COLO829 (cell line): ENCODE data around the gene ZNF529.
A peak's percentile ranks its signal among the peaks of the same experiment; 100 is the strongest.
"Not testable (repeated sequence)": the region's sequence is repeated elsewhere in the genome, so short reads cannot be mapped to it uniquely, and the experiment has no call there.

ENCODE experiments used
- DNase-seq: peaks from one replicate; pipeline ENCODE4 v3.0.0; 2012; ENCODE audit warnings: low spot score

Gene ZNF529

DNA sequence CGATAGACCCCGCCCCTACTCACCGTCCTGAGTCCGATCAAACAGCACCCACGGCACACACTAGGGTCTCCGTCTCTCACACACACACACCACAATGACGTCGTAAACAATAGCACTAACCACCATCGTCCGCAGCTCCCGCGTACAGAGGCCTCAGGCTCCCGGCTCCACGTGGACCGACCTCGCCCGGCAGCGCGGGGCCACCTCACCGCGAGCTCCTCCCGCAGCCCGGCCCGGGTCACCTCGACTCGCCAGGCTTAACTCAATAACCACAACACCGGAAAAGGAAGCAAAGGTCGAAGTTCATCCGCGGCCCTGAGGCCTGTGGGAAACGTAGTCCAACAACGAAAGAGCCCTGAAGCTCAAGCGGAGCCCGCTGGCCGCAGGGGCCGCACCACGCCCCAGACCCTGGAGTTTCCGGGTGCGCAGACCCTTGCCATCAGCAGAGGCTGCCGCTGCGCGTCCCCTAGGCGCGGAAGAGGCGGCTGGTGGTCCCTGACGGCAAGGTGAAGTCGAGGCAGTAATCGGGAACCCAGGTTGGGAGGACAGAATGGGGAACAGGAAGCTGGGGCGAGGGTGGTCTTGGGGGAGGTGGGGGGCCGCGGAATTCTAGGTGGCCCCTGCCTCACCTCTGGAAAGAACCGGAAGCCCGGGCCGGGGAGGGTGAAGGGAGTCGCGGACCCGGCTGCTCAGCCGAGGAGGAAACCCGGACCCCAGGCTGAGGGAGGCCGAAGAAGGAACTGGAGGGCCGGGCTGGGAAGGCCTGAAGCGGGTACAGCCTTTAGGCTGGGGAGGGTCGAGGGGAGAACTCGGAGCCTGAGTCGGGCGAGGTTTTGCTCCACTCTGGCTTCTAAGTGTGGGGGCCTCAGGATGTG is at the start of gene ZNF529:
Gene ZNF529 (minus strand): TSS at position 273 of the 875 bp plus-strand sequence. CDS start 946 bp downstream, outside the sequence.
- peak; percentile 85 for DNase-seq

DNA sequence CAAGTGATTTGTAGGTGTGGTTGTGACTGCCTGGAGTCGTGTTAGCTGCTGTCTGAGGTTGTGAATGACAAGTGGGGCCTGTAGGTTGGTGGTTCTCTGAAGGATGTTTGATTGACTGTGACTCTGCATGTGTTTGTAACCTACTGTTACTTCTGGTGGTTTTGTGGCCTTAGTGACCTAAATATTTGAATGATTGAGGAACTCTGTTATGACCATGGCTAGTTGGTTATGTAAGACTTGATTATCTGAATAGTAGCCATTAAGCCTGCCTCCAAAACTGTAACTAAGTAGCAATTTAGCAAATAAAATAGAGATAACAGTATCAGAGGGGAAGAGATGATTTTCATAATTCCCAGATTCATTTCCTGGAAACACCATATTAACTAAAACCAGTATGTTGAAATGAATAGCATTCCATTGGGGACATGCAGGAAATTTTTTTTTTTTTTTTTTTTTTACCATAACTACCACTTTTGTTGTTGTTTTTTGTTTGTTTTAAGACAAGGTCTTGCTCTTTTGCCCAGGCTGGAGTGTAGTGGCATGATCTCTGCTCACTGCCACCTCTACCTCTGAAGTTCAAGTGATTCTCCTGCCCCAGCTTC is 32.9 kb upstream of the ZNF529 start:
- no peak for DNase-seq

DNA sequence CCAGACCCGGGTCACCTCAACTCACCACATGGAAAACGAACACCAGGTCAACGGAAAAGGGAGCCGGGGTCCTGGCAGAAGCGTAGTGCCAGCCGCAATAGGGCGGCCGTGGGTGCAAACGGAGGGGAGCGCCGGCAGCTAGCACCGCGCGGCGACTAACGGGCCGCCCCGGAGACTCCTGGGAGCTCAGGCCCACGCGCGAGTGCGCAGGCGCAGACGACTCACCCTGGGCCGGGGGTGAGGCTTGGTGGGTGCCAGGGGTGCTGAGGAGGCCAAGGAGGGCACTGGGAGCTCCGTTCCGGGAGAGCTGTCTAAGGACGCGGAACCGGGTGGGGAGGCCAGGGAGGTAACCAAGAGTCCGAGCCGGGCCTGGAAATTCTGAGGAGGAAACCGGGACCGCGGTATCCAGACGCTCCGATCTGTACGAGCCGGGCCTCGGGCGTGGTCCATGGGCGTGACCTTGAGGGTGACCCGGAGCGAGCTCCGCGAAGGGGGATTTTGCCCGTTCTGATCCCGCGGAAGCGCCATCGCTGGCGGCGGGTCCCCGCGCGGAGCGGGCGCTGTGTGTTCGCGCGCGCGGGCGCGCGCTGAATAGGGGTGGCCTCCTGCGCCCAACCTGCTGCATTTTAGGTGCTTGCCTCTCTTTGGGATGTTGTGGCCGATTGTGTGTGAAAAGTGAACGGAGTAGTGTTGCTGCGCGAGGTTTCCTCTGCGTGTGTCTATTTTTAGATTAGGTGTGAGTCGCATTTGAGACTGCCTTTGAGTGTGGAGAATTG is 32.2 kb upstream of the ZNF529 start, which contains the start of gene ZNF382:
Gene ZNF382 (plus strand): TSS at position 213 of the 776 bp plus-strand sequence. CDS start 4,602 bp downstream, outside the sequence.
- peak; percentile 53 for DNase-seq

DNA sequence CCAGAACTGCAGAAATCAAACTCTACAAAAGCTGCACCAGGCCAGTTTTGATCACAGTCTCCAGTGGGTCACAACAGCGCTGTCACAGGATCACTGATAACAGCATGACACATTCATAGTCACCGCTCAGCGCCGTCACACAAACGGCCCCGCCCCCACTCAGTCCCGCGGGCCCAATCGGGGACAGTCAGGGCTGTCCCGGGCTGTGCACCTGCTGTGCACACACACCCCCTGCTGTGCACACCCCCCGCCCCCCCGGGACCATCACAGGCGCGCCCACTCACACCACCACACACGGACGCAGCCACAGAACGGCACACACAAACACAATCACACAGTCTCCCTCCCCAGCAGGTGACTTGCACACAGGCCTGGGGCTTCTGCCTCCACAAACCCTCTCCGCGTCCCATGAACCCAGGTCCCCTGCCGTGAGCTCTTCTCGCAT is 31.6 kb upstream of the ZNF529 start:
- peak; percentile 13 for DNase-seq

DNA sequence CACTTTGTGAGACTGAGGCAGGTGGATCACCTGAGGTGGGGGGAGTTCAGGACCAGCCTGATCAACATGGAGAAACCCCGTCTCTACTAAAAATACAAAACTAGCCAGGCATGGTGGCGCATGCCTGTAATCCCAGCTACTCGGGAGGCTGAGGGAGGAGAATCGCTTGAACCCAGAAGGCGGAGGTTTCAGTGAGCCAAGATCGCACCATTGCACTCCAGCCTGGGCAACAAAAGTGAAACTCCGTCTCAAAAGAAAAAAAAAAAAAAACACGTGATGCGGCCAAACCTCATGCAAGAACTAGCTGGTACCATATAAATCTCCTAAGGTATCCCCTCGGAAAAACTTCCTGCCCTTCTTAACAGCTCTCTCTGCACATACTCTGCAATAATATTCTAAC is 29.6 kb upstream of the ZNF529 start:
- DNase-seq = not testable (repeated sequence)

DNA sequence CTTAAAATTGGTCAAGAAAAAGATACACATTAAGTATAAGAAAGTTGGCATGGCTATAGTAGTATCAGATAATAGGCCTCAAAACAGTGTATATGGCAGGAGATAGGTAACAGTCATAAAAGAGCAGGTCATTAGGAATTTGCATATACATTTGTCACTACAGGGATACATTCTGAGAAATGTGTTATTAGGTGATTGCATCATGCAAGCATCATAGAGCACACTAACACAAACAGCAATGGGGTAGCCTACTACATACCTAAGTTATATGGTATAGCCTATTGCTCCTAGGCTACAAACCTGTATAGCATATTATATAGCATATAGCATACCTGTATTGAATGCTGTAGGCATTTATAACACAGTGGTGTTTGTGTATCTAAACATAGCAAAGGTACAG is 6.2 kb upstream of the ZNF529 start:
- no peak for DNase-seq

DNA sequence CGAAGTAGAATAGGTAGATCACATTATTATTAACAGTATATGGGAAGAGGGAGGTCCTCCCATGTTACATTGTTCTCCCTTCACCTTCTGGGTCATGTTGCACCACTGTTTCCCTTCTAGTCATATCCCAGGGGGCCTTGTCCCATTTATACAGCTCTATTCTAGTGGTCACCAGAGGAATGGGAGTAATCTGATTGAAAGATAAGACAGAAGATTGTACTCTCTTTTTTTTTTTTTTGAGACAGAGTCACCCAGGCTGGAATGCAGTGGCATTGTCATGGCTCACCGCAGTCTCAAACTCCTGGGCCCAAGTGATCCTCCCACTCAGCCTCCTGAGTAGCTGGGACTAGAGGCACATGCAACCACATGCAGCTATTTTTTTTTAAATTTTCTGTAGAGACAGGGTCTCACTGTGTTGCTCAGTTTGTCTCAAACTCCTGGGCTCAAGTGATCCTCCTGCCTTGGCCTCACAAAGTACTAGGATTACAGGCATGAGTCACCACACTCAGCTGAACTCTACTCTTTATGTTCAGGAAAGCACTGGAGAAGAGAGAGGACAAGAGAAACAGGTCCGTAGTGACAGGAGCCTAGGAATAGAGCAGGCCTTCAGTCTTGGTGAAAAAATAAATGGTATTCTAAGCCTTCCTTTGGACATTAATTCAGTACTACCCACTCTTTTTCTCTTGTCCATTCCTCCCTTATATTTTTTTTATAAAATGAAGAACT is 4.3 kb upstream of the ZNF529 start:
- DNase-seq = no peak

- no peak for DNase-seq
These were observed 1.6 kb upstream of the ZNF529 start for GRCh38 chr19:36574741-36575140.

DNA sequence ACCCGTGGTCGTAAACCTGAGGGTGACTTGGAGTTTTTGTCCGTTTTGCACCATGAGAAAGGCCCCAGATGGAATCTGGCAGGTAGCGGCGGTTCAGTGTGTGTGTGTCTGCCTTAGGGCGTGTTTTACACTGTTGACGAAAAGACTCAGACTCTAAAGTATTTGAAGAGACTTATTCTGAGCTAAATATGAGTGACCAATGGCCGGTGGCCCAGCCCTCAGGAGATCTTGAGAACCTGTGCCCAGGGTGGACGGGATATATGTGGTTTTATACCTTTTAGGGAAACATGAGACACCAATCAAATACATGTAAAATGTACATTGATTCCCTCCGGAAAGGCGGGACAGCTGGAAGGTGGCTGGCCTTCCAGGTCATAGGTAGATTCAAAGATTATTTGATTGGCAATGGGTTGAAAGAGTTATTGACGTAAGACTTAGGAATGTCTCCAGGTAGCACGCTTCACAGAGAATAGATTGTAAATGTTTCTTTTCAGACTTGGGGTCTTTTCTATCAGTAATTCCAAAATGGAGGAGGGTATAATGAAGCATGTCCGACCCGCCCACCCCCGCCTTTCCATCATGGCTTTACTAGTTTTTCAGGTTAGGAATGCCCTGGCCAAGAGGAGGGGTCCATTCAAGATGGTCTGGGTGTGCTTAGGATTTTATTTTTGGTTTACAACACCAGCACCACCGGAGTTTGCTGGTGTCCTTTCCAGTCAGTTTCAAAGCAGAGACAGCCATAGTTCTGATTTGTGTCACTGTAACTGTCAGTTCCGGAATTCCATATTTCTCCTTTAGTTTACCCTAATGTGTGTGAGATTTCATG is 1.0 kb upstream of the ZNF529 start:
- DNase-seq = no peak

GRCh38 chr19:36572593-36573019 is 486 bp downstream of the ZNF529 start:
- no peak for DNase-seq

DNA sequence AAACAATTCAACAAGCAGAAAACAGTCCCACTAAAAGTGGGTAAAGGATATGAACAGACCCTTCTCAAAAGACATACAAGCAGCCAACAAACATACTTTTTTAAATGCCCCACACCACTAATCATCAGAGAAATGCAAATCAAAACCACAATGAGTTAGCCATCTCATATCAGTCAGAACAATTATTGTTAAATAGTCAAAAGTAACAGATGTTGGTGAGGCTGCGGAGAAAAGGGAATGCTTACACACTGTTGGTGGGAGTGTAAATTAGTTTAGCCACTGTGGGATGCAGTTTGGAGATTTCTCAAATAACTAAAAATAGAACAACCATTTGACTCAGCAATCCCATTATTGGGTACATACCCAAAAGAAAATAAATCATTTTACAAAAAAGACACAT is 8.7 kb downstream of the ZNF529 start:
- no peak for DNase-seq

GRCh38 chr19:36547001-36547732 is 25.9 kb downstream of the ZNF529 start:
- no peak for DNase-seq

GRCh38 chr19:36528921-36529518 is 44.1 kb downstream of the ZNF529 start:
- no peak for DNase-seq

DNA sequence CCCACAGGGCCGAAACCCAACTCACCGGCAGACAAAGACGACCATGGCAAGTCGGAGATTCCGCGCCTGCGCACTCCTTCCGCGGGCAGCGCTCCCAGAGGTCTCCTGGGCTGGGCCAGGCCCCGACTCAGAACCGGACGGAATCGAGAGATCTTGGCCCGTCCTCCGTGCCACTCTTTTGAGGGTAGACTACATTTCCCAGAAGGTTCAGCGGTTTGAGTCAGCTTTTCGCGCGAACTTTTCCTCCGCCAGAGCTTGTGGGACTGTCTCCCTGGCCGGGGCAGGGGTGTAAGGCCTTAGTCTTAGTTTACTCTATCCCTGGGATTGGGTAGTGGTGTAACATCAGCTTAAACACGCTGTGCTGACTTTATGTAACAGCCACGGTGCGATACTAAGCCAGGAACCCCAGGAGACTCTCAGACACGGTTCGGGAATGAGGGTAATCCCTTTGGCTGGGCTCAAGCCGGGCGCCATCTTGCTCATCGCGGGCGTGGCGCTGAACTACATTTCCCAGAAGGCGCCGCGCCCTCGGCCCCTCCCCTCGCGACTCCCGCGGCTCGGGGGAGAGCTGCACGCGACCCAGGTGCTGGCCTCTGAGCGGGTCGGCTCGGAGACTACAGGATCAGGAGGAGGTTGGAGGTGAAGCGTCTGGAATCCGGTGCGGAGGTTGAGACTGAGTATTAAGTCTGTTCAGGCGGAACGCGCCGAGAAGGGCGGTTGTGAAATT is 44.7 kb downstream of the ZNF529 start, which contains the start of gene ZNF260:
Gene ZNF260 (minus strand): TSS at position 78 of the 727 bp plus-strand sequence. CDS start 13,033 bp downstream, outside the sequence.
- DNase-seq = peak; percentile 92

DNA sequence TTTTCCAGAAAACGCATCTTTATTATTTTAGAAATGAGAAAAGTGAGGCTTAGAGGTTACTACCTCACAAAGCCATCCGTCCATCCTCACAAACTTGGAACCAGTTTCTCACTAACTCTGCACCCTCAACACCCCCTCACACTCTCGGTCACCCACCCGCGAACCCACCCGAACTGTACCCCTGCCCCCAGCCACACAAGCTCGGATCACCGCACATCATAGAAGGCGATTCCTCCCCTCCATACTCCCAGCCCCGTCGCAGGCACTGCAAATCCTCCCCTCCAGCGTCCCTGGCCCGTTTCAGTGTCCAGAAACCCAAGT is 45.3 kb downstream of the ZNF529 start:
- DNase-seq = no peak

DNA sequence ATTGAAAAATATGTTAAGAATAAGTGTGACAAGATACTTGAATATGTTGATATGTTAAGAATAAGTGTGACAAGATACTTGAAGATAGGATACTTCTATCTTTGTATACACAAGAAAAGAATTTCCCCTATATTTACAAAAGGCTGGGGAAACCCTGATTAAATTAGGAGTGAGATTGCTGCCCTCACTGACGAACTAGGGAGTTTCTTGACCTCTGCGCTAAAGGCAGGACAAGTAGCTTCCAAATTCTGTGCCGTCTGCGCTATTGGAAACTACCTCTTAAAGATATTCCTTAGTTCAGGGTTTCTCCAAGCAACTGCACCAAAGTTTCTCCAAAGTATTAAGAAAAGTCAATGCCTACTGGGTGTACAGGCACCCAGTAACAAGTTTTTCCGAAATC is 45.8 kb downstream of the ZNF529 start:
- DNase-seq = no peak

DNA sequence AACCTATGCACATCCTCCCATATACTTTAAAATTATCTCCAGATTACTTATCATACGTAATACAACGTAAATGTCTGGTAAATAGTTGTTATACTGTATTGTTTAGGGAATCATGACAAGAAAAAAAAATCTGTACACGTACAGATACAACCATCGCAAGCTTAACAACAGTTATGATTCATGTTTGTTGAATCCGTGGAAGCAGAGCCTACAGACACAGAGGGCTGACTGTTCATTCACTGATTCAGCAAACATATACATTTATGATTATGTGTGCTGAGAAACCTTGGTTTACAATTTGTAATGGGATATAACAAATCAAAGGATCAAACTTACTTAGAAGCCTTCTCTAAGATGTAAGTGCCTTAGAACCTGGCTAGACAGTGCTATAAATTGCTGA is 46.5 kb downstream of the ZNF529 start:
- no peak for DNase-seq

DNA sequence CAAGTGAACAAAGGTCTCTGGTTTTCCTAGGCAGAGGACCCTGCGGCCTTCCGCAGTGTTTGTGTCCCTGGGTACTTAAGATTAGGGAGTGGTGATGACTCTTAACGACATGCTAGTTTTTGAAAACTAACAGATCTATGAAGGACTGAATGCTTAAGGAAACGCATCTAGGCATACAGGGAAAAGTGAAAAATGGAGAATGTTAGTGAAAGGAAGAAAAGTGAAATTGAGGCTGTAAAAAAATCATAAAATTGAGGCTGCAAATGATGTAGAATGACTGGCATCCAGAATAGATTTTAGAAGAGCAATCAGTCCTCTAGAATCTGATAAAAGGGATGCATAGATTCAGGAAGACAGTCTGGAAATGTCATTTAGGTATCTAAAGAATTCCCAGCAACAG is 48.5 kb downstream of the ZNF529 start:
- DNase-seq = no peak

DNA sequence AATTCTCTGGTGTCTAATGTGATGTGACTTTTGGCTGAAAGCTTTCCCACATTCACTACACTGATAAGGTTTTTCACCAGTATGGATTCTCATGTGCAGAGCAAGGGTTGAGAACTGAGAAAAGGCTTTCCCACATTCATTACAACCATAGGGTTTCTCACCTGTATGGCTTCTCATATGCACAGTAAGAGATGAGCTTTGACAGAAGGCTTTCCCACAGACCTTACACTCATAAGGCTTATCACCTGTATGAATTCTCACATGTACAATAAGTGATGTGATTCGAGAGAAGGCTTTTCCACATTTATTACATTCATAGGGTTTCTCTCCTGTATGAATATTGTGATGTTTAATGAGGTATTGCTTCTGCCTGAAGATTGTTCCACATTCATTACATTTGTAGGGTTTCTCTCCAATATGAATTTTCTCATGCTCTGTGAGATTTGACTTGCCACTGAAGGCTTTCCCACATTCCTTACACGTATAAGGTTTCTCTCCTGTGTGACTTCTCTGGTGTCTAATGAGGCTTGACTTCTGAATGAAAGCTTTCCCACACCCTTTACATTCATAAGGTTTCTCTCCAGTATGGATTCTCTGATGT is 59.0 kb downstream of the ZNF529 start:
- DNase-seq = no peak
